Activated B cell treated with CpG ODN at 0.5 μM for 24 hours (primary cell): ENCODE results near the gene GSAP. TPM values are rescaled to one million over a fixed set of nuclear protein-coding genes. Genes with fewer than 3 reads are reported as not detected.

Experiments used
- ATAC-seq: fragments of 200-7000 bp; cut with Tn5 transposase; one replicate; pipeline ENCODE4 v1.10.0; 2021; ENCODE audit warnings: low read depth, mild to moderate bottlenecking, moderate library complexity
- CTCF ChIA-PET: fragments of 350-600 bp; sonication (Branson Sonifier 250); formaldehyde crosslinking; loops from one replicate; lab custom pipeline; 2021; ENCODE audit warnings: antibody characterized with exemption; lab: Charles Lee
- POLR2A ChIA-PET: fragments of 350-600 bp; sonication (Branson Sonifier 250); formaldehyde crosslinking; loops from one replicate; lab custom pipeline; 2021; ENCODE audit warnings: antibody characterized with exemption; lab: Charles Lee
- DNase-seq: peaks from one replicate; pipeline ENCODE4 v3.0.0; 2022
- H3K27ac Mint-ChIP-seq: one replicate; pipeline ENCODE4 v1.8.0; 2020; ENCODE audit warnings: mixed read lengths
- H3K27me3 Mint-ChIP-seq: one replicate; pipeline ENCODE4 v1.8.0; 2021; ENCODE audit warnings: mixed read lengths
- H3K36me3 Mint-ChIP-seq: one replicate; pipeline ENCODE4 v1.8.0; 2021; ENCODE audit warnings: low read depth, mixed read lengths
- H3K4me1 Mint-ChIP-seq: one replicate; pipeline ENCODE4 v1.8.0; 2021; ENCODE audit warnings: mixed read lengths
- H3K4me3 Mint-ChIP-seq: one replicate; pipeline ENCODE4 v1.8.0; 2020; ENCODE audit warnings: mild to moderate bottlenecking, mixed read lengths
- H3K9me3 Mint-ChIP-seq: one replicate; pipeline ENCODE4 v1.8.0; 2020; ENCODE audit warnings: mixed read lengths
- intact Hi-C: fragments of 100-400 bp; cut with micrococcal nuclease; formaldehyde crosslinking; loops from one replicate; pipeline ENCODE4 v1.15.1; 2024
- total RNA-seq: library from RNA; stranded (reverse); gene quantifications from 2 replicates; pipeline ENCODE4 v1.2.3, GENCODE V29; 2022
- TF ChIP-seq, protein P1 (sequence below): fragments of 200-600 bp; IDR thresholded peaks from one replicate; pipeline ENCODE4 v1.8.0; 2022; ENCODE audit warnings: antibody characterized with exemption, mild to moderate bottlenecking

The GSAP gene
- total RNA-seq, 1 donor from 2014 or later = 91.2 TPM

GRCh38 chr7:77327932-77328628 lies 88.1 kb downstream of the GSAP start:
- POLR2A ChIA-PET = interaction anchor here (1.0 kb wide), 1 partner anchor 88 kb away, joined by 9 read pairs; the partner anchor contains the start of gene GSAP
- intact Hi-C loops = no loop called here
- ATAC-seq (no peak), DNase-seq (no peak)
- Mint-ChIP-seq H3K4me1 (peaks cover 39% of the 10 kb centered on the region), H3K4me3 (no peak overlapping the region), H3K27ac (peak overlapping the region; percentile 14), H3K9me3 (no peaks in the 10 kb centered on the region), H3K27me3 (no peaks in the 10 kb centered on the region), H3K36me3 (peaks cover 61% of the 10 kb centered on the region)
- CTCF ChIA-PET = no interaction called here
- TF ChIP-seq, protein P1, sequence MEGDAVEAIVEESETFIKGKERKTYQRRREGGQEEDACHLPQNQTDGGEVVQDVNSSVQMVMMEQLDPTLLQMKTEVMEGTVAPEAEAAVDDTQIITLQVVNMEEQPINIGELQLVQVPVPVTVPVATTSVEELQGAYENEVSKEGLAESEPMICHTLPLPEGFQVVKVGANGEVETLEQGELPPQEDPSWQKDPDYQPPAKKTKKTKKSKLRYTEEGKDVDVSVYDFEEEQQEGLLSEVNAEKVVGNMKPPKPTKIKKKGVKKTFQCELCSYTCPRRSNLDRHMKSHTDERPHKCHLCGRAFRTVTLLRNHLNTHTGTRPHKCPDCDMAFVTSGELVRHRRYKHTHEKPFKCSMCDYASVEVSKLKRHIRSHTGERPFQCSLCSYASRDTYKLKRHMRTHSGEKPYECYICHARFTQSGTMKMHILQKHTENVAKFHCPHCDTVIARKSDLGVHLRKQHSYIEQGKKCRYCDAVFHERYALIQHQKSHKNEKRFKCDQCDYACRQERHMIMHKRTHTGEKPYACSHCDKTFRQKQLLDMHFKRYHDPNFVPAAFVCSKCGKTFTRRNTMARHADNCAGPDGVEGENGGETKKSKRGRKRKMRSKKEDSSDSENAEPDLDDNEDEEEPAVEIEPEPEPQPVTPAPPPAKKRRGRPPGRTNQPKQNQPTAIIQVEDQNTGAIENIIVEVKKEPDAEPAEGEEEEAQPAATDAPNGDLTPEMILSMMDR = no peak

DNA sequence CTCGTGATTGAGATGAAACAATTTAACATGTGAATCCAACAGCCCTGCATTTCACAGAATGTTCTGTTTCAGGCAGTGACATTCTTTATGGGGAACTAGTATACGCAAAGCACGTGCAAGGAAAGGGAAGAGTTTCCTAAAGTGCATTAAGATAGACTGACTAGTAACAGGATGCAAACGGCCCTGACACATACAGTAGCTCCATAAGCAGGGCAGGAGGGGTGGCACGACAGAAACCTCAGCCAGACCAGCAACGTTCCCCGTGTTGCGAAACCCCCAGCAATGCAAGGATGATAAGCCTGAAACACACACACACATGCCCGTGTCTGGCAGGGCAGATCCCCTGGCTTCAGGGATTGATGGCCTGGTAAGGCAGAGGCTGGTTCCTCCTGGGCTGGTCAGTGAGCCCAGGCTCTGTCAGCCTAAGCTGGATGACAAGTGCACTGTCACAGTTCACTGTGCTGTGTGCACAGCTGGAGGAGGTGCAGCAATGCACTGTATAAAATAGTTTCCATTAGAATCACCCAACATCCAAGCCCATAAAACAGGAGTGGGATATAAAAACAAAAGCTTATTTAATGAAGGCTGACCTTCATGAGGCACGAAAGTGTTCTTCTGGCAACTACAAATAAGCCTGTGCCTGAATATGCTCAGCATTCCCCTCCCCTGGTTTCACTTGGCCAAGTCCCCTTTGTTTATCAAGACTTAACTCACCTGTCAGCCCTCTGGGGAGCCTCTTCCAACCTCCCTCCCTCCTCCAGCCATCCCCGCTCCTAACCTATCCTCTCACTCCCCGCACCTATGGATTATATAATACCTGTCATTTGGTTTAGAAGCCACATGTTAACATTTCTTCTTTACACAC lies 88.8 kb downstream of the GSAP start:
- no peaks in the 10 kb centered on the region for H3K27me3 Mint-ChIP-seq
- H3K36me3 Mint-ChIP-seq = peaks cover 64% of the 10 kb centered on the region
- POLR2A ChIA-PET = no interaction called here

GRCh38 chr7:77326131-77326530 lies 90.0 kb downstream of the GSAP start:
- DNase-seq (no peak), ATAC-seq (no peak)
- intact Hi-C loops = no loop called here
- TF ChIP-seq, protein P1 = no peak
- Mint-ChIP-seq H3K9me3 (no peaks in the 10 kb centered on the region), H3K27me3 (no peaks in the 10 kb centered on the region), H3K27ac (no peak overlapping the region), H3K4me1 (peaks cover 29% of the 10 kb centered on the region), H3K36me3 (peaks cover 75% of the 10 kb centered on the region), H3K4me3 (no peak overlapping the region)
- POLR2A ChIA-PET = no interaction called here
- CTCF ChIA-PET = no interaction called here

More for the DNA sequence above, 88.8 kb downstream of the GSAP start:
- Mint-ChIP-seq H3K27ac (peak overlapping the region; percentile 14), H3K9me3 (no peaks in the 10 kb centered on the region), H3K4me1 (peaks cover 39% of the 10 kb centered on the region), H3K4me3 (no peak overlapping the region)
- CTCF ChIA-PET = no interaction called here
- TF ChIP-seq, protein P1 = no peak
- ATAC-seq = no peak
- intact Hi-C loops = no loop called here
- DNase-seq = no peak

- TF ChIP-seq, protein P1 = no peak
- Mint-ChIP-seq H3K4me3 (no peak overlapping the region), H3K27me3 (no peaks in the 10 kb centered on the region), H3K27ac (no peak overlapping the region), H3K4me1 (peaks cover 6% of the 10 kb centered on the region), H3K36me3 (peaks cover 90% of the 10 kb centered on the region), H3K9me3 (peaks cover 5% of the 10 kb centered on the region)
- DNase-seq (no peak), ATAC-seq (no peak)
- ChIA-PET CTCF (interaction anchor here (1.1 kb wide), 1 partner anchor 11 kb away, joined by 5 read pairs; no protein-coding TSS in a partner anchor), POLR2A (no interaction called here)
- intact Hi-C loops = no loop called here
These were observed 94.8 kb downstream of the GSAP start for GRCh38 chr7:77321300-77321699.

- CTCF ChIA-PET = interaction anchor here (1.1 kb wide), 1 partner anchor 12 kb away, joined by 5 read pairs; no protein-coding TSS in a partner anchor
- intact Hi-C loops = no loop called here
- DNase-seq = no peak
- Mint-ChIP-seq H3K9me3 (peaks cover 5% of the 10 kb centered on the region), H3K4me3 (no peak overlapping the region), H3K4me1 (peaks cover 6% of the 10 kb centered on the region), H3K36me3 (peaks cover 90% of the 10 kb centered on the region), H3K27me3 (no peaks in the 10 kb centered on the region), H3K27ac (no peak overlapping the region)
- POLR2A ChIA-PET = no interaction called here
- TF ChIP-seq, protein P1 = no peak
- no peak for ATAC-seq
These were observed 95.4 kb downstream of the GSAP start for GRCh38 chr7:77320714-77321113.
